C4-2B (cell line): ENCODE data around the gene ARHGAP4.

Experiments used
- H3K27ac ChIP-seq: fragments of 450-650 bp; 2 replicates; pipeline ENCODE4 v1.5.1; 2017
- CTCF ChIP-seq: fragments of 450-650 bp; conservative IDR thresholded peaks from 2 replicates; pipeline ENCODE4 v1.5.1; 2017; ENCODE audit warnings: mild to moderate bottlenecking
- ZFX ChIP-seq: fragments of 450-650 bp; IDR thresholded peaks from 2 replicates; pipeline ENCODE4 v1.6.1; 2017

Gene ARHGAP4

GRCh38 chrX:153877571-153878261, 48.3 kb downstream of the ARHGAP4 start:
- no peak overlapping the region for H3K27ac ChIP-seq
- TF ChIP-seq CTCF (no peak), ZFX (no peak)

- no peak overlapping the region for H3K27ac ChIP-seq
- no peak for TF ChIP-seq CTCF
- no peak for TF ChIP-seq ZFX
Measured at GRCh38 chrX:153876112-153876491, 50.0 kb downstream of the ARHGAP4 start.

GRCh38 chrX:153875391-153876111, 50.5 kb downstream of the ARHGAP4 start:
- no peak overlapping the region for H3K27ac ChIP-seq
- TF ChIP-seq ZFX: no peak
- TF ChIP-seq CTCF: no peak

GRCh38 chrX:153874366-153875125, 51.5 kb downstream of the ARHGAP4 start:
- TF ChIP-seq ZFX: no peak
- no peak for TF ChIP-seq CTCF
- no peak overlapping the region for H3K27ac ChIP-seq

- H3K27ac ChIP-seq: no peak overlapping the region
- no peak for TF ChIP-seq CTCF
- no peak for TF ChIP-seq ZFX
Measured at GRCh38 chrX:153874085-153874365, 52.0 kb downstream of the ARHGAP4 start.

GRCh38 chrX:153873282-153874084, 52.6 kb downstream of the ARHGAP4 start:
- TF ChIP-seq CTCF (no peak), ZFX (no peak)
- no peak overlapping the region for H3K27ac ChIP-seq
